ENCODE data around the gene RMP24.

GRCh38 chr18:35999925-36000324 lies 27.4 kb downstream of the RMP24 start:
- TF ChIP-seq CTCF (conservative IDR thresholded peaks at IDR 0.05; ENCODE audit: low read length) = no peak
- no peak for TF ChIP-seq EZH2phosphoT487 (IDR thresholded peaks at IDR 0.05; ENCODE audit: borderline replicate concordance)

Data from Loucy (cell line).